ENCODE data around the gene ADGRA1. TPM values are rescaled to one million over a fixed set of nuclear protein-coding genes. Genes with fewer than 3 reads are reported as not detected.

Gene ADGRA1
- total RNA-seq, 1 donor from 2014 or later = not detected

GRCh38 chr10:133123050-133123745 is 35.5 kb downstream of the ADGRA1 start:
- H3K36me3 Mint-ChIP-seq (ENCODE audit: low read depth) = no peaks in the 10 kb centered on the region
- H3K4me3 Mint-ChIP-seq = no peak overlapping the region
- DNase-seq = no peak
- no peaks in the 10 kb centered on the region for H3K9me3 Mint-ChIP-seq
- peaks cover 3% of the 10 kb centered on the region for H3K27me3 Mint-ChIP-seq
- peaks cover 4% of the 10 kb centered on the region for H3K4me1 Mint-ChIP-seq
- H3K27ac Mint-ChIP-seq = no peak overlapping the region
- intact Hi-C loops (cut with micrococcal nuclease) = loop anchor here (5.0 kb wide), 1 partner anchor 221 kb away; no protein-coding TSS in a partner anchor

- intact Hi-C loops (cut with micrococcal nuclease) = loop anchor here (2.0 to 5.0 kb wide), 2 partner anchors 183 to 222 kb away; no protein-coding TSS in a partner anchor
- peaks cover 4% of the 10 kb centered on the region for H3K4me1 Mint-ChIP-seq
These were observed 36.1 kb downstream of the ADGRA1 start for GRCh38 chr10:133123746-133124356.

GRCh38 chr10:133124357-133125211 is 36.9 kb downstream of the ADGRA1 start:
- H3K4me3 Mint-ChIP-seq = no peak overlapping the region
- intact Hi-C loops (cut with micrococcal nuclease) = loop anchor here (2.0 to 5.0 kb wide), 2 partner anchors 184 to 222 kb away; no protein-coding TSS in a partner anchor
- peaks cover 3% of the 10 kb centered on the region for H3K27me3 Mint-ChIP-seq
- no peak overlapping the region for H3K27ac Mint-ChIP-seq
- no peaks in the 10 kb centered on the region for H3K36me3 Mint-ChIP-seq (ENCODE audit: low read depth)
- peaks cover 4% of the 10 kb centered on the region for H3K4me1 Mint-ChIP-seq
- H3K9me3 Mint-ChIP-seq = no peaks in the 10 kb centered on the region
- peak; percentile 71 for DNase-seq

More at GRCh38 chr10:133123746-133124356, 36.1 kb downstream of the ADGRA1 start:
- Mint-ChIP-seq H3K9me3 (no peaks in the 10 kb centered on the region), H3K27ac (no peak overlapping the region), H3K36me3 (ENCODE audit: low read depth) (no peaks in the 10 kb centered on the region), H3K27me3 (peaks cover 3% of the 10 kb centered on the region), H3K4me3 (no peak overlapping the region)
- no peak for DNase-seq

- Mint-ChIP-seq H3K4me1 (peaks cover 4% of the 10 kb centered on the region), H3K27me3 (peaks cover 3% of the 10 kb centered on the region), H3K27ac (no peak overlapping the region), H3K36me3 (ENCODE audit: low read depth) (no peaks in the 10 kb centered on the region), H3K4me3 (no peak overlapping the region), H3K9me3 (no peaks in the 10 kb centered on the region)
- intact Hi-C loops (cut with micrococcal nuclease) = loop anchor here (2.0 kb wide), 1 partner anchor 185 kb away; no protein-coding TSS in a partner anchor
- DNase-seq = no peak
These were observed 38.2 kb downstream of the ADGRA1 start for GRCh38 chr10:133125901-133126300.

- no peaks in the 10 kb centered on the region for H3K9me3 Mint-ChIP-seq
- H3K36me3 Mint-ChIP-seq (ENCODE audit: low read depth) = no peaks in the 10 kb centered on the region
- no peak for DNase-seq
- H3K27ac Mint-ChIP-seq = no peak overlapping the region
- no peak overlapping the region for H3K4me3 Mint-ChIP-seq
- peaks cover 4% of the 10 kb centered on the region for H3K4me1 Mint-ChIP-seq
- H3K27me3 Mint-ChIP-seq = peaks cover 3% of the 10 kb centered on the region
- intact Hi-C loops (cut with micrococcal nuclease) = no loop called here
These were observed 38.9 kb downstream of the ADGRA1 start for GRCh38 chr10:133126431-133127290.

- peak; percentile 72 for DNase-seq
- Mint-ChIP-seq H3K36me3 (ENCODE audit: low read depth) (no peaks in the 10 kb centered on the region), H3K9me3 (no peaks in the 10 kb centered on the region), H3K27ac (no peak overlapping the region), H3K4me1 (peaks cover 4% of the 10 kb centered on the region), H3K4me3 (no peak overlapping the region), H3K27me3 (peaks cover 3% of the 10 kb centered on the region)
- intact Hi-C loops (cut with micrococcal nuclease) = no loop called here
These were observed 39.8 kb downstream of the ADGRA1 start for GRCh38 chr10:133127291-133128125.

- Mint-ChIP-seq H3K4me1 (peaks cover 2% of the 10 kb centered on the region), H3K27ac (no peak overlapping the region), H3K9me3 (no peaks in the 10 kb centered on the region), H3K4me3 (no peak overlapping the region), H3K27me3 (peaks cover 3% of the 10 kb centered on the region), H3K36me3 (ENCODE audit: low read depth) (no peaks in the 10 kb centered on the region)
- no peak for DNase-seq
- intact Hi-C loops (cut with micrococcal nuclease) = no loop called here
These were observed 40.7 kb downstream of the ADGRA1 start for GRCh38 chr10:133128126-133129070.

GRCh38 chr10:133129071-133129858 is 41.5 kb downstream of the ADGRA1 start:
- no peak overlapping the region for H3K4me3 Mint-ChIP-seq
- no peak overlapping the region for H3K27ac Mint-ChIP-seq
- peaks cover 3% of the 10 kb centered on the region for H3K27me3 Mint-ChIP-seq
- peaks cover 2% of the 10 kb centered on the region for H3K4me1 Mint-ChIP-seq
- no peak for DNase-seq
- intact Hi-C loops (cut with micrococcal nuclease) = no loop called here
- no peaks in the 10 kb centered on the region for H3K9me3 Mint-ChIP-seq
- H3K36me3 Mint-ChIP-seq (ENCODE audit: low read depth) = no peaks in the 10 kb centered on the region

GRCh38 chr10:133129859-133130495 is 42.3 kb downstream of the ADGRA1 start:
- Mint-ChIP-seq H3K27ac (no peak overlapping the region), H3K4me3 (no peak overlapping the region), H3K9me3 (no peaks in the 10 kb centered on the region), H3K27me3 (peaks cover 1% of the 10 kb centered on the region), H3K4me1 (peaks cover under 1% of the 10 kb centered on the region), H3K36me3 (ENCODE audit: low read depth) (no peaks in the 10 kb centered on the region)
- DNase-seq = no peak
- intact Hi-C loops (cut with micrococcal nuclease) = no loop called here

GRCh38 chr10:133130602-133131001 is 42.9 kb downstream of the ADGRA1 start:
- intact Hi-C loops (cut with micrococcal nuclease) = no loop called here
- H3K9me3 Mint-ChIP-seq = no peaks in the 10 kb centered on the region
- no peaks in the 10 kb centered on the region for H3K27me3 Mint-ChIP-seq
- no peaks in the 10 kb centered on the region for H3K36me3 Mint-ChIP-seq (ENCODE audit: low read depth)
- no peak overlapping the region for H3K4me3 Mint-ChIP-seq
- no peak for DNase-seq
- H3K27ac Mint-ChIP-seq = no peak overlapping the region
- no peaks in the 10 kb centered on the region for H3K4me1 Mint-ChIP-seq

- no peak overlapping the region for H3K4me3 Mint-ChIP-seq
- no peaks in the 10 kb centered on the region for H3K27me3 Mint-ChIP-seq
- H3K27ac Mint-ChIP-seq = no peak overlapping the region
- no peak for DNase-seq
- no peaks in the 10 kb centered on the region for H3K9me3 Mint-ChIP-seq
- H3K36me3 Mint-ChIP-seq (ENCODE audit: low read depth) = no peaks in the 10 kb centered on the region
- H3K4me1 Mint-ChIP-seq = no peaks in the 10 kb centered on the region
- intact Hi-C loops (cut with micrococcal nuclease) = no loop called here
These were observed 43.3 kb downstream of the ADGRA1 start for GRCh38 chr10:133131053-133131452.
